HFF-Myc (cell line): ENCODE results near the gene GLT8D1.

Experiments
- DNase-seq: peaks from one replicate; pipeline ENCODE4 v3.0.0-alpha.2; 2011; ENCODE audit warnings: low read depth; ENCODE audit errors: extremely low read depth
- H3K4me3 ChIP-seq: replicated peaks from 2 replicates; pipeline ENCODE4 v1.5.1; 2011; ENCODE audit warnings: low read depth, mild to moderate bottlenecking, control low read depth, low read length
- TF ChIP-seq, protein P1 (sequence below): IDR thresholded peaks from 2 replicates; pipeline ENCODE4 v1.5.1; 2012; ENCODE audit warnings: mild to moderate bottlenecking, low read depth, low read length, control low read depth; ENCODE audit errors: missing control alignments

Gene GLT8D1

DNA sequence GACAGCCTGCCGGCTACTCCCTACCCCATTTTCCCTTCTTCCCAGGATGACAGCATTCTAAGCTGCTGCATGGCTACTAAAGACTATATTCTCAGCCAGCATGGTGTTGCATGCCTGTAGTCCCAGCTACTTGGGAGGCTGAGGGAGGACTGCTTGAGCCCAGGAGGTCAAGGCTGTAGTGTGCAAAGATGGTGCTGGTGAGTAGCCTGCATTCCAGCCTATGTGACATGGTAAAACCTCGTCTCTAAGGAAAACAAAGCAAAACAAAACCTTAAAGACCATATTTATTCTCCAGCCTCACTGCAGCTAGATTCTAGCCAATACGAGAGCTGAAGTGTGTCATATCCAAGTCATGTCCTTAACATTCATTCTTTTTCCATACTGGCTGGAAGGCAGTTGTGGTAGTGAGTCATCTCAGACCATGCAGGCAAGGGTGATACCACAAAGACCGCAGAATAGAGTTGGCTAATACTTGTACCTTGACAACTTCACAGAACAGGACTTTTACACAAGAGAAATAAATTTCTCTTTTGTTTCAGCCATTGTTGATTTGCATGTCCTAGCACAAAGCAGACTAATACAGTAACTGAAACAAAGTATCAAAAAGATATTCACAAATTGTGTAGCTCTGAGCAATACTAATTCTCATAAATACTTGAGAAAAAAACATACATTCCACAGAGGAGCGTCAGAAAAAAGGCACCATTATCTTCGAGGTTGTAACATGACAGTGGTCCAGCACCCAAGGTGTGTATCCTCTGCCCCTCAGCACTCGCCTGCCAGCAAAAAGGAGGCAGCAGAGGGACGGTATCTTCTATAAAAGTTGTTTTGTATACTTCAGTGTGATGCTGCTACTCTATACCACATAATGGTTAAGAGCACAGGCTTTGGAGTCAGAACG is 34.7 kb downstream of the GLT8D1 start:
- no peak overlapping the region for H3K4me3 ChIP-seq
- TF ChIP-seq, protein P1, sequence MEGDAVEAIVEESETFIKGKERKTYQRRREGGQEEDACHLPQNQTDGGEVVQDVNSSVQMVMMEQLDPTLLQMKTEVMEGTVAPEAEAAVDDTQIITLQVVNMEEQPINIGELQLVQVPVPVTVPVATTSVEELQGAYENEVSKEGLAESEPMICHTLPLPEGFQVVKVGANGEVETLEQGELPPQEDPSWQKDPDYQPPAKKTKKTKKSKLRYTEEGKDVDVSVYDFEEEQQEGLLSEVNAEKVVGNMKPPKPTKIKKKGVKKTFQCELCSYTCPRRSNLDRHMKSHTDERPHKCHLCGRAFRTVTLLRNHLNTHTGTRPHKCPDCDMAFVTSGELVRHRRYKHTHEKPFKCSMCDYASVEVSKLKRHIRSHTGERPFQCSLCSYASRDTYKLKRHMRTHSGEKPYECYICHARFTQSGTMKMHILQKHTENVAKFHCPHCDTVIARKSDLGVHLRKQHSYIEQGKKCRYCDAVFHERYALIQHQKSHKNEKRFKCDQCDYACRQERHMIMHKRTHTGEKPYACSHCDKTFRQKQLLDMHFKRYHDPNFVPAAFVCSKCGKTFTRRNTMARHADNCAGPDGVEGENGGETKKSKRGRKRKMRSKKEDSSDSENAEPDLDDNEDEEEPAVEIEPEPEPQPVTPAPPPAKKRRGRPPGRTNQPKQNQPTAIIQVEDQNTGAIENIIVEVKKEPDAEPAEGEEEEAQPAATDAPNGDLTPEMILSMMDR = no peak
- DNase-seq = peak; percentile 99

DNA sequence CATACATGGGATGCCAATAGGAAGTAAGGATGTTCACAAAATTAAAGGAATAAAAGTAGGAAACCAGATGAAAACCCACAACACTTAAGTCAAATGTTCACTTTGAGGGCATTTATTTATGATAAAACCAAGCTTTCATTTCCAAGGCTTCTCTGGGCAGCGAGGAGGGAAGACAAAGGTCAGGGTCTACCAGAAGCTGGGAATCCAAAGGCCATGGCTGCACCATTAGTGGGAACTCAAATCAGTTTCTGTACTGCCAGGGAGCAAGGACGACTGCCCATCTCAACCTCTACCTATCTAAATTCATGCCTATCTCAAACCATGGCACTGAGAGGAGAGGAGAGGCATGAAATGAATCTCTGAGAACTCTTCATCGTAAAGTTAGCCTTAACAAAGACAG is 42.5 kb downstream of the GLT8D1 start:
- TF ChIP-seq, protein P1 = no peak

DNA sequence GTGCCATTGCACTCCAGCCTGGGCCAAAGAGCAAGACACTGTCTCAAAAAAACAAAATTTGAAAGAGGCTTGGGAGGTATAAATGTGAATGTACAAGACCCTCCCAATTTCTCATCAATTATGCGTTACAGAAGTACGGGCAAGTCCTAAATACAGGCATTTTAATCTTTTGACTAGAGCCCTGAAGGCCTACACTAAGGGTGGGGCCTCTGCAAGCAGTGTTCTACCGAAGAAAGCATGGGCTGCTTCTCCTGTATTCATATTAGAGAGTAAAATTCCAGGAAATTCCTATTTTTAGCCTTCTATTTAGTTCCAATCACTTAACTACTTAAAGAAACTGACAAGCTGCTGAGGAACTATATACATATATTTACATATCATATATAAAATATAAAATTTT is 45.5 kb downstream of the GLT8D1 start:
- no peak for DNase-seq
- H3K4me3 ChIP-seq = no peak overlapping the region
- TF ChIP-seq, protein P1 = no peak

More for the DNA sequence above, 42.5 kb downstream of the GLT8D1 start:
- DNase-seq = no peak
- no peak overlapping the region for H3K4me3 ChIP-seq

DNA sequence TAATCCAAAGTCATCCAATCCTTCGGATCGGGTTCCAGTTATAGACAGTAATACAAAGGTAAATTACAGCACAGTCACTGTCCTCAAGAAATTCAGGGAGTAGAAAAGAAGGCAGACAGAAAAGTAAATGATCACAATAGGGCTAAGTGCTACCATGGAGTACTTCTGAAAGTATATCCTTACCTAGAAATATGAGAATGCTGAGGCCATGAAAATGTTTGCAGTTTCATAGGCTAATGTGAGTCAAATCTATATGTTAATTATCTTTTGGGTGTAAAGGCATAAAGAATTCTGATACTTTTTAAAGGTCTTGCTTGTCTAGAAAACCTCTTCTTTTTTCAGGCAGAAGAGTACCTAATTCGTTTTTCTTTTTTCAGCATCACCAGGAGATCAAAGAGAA is 49.7 kb downstream of the GLT8D1 start:
- TF ChIP-seq, protein P1 = no peak
- H3K4me3 ChIP-seq = no peak overlapping the region
- DNase-seq = no peak

DNA sequence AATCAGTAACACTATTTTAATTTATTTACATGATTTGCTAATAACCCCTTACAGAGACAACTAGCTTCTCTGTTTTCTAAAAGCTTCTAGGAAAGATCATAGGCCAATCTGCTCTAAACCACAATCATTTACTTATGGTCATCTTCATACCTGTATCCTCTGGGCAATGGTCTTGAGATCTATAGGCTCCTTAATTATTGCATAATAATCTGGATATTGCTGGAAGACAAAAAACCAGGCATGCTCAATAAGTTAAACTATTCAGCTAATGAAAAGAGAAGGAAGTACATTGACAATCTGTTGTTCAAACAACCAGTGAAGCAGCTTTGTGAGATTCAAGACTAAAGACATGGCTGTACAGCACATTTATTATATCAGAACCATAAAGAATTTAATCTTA is 54.0 kb downstream of the GLT8D1 start:
- TF ChIP-seq, protein P1 = no peak
- no peak overlapping the region for H3K4me3 ChIP-seq
- no peak for DNase-seq

DNA sequence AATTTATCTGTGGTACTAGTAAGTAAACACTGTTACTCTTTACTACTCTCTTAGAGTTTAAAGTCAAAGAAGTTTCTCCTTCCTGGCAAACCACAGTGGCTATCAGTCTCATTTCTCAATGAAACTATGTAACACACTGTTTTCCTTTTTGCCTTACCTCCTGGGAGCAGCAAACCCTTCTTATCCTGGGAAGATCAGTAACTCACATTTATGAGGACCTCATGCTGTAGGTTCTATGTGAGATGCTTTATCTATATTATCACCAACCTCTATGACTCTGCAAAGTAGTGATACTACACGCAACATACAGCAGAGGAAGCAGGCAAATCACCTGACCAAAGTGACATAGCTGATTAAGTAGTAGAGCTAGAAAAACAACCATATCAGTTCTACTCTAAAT is 55.2 kb downstream of the GLT8D1 start:
- DNase-seq = no peak
- TF ChIP-seq, protein P1 = no peak
- H3K4me3 ChIP-seq = no peak overlapping the region
